Measurements from ENCODE around the gene TMEM95. TPM values are rescaled to one million over a fixed set of nuclear protein-coding genes. Genes with fewer than 3 reads are reported as not detected.

Gene TMEM95
- total and polyA plus RNA-seq, 2 donors (not counting 1 experiment from before 2014, with no cell fraction given): 0.25 TPM; not detected in 1

- Histone ChIP-seq H3K4me3 (ENCODE audit: control extremely low read depth in 1 of 5, extremely low read depth in 1 of 5, insufficient read depth in 1 of 5, low read depth in 2 of 5, low read length in 4 of 5) (no peak overlapping the region), H3K79me2 (ENCODE audit: control insufficient read depth, insufficient read depth, low read length) (peaks cover 64% of the 10 kb centered on the region), H3K4me1 (ENCODE audit: control insufficient read depth in 2 of 2, insufficient read depth in 2 of 2, low read length in 2 of 2) (peaks cover 34 to 60% of the 10 kb centered on the region in 2 donors), H3K4me2 (replicated peaks; ENCODE audit: low read depth, low read length, poor library complexity, severe bottlenecking) (peak overlapping the region; percentile 91), H3K27me3 (replicated peaks in 1 of 4; ENCODE audit: control extremely low read depth in 1 of 4, control insufficient read depth in 3 of 4, insufficient read depth in 4 of 4, low read length in 3 of 4) (no peaks in the 10 kb centered on the region), H3K27ac (ENCODE audit: low read length in 2 of 2) (peak overlapping the region in 1 of 2 donors; percentile 91), H3K9me3 (ENCODE audit: control extremely low read depth in 1 of 3, control insufficient read depth in 2 of 3, insufficient read depth in 1 of 3, low read length in 2 of 3) (no peaks in the 10 kb centered on the region), H3K9ac (ENCODE audit: low read length) (no peak overlapping the region), H4K20me1 (ENCODE audit: control insufficient read depth, insufficient read depth, low read length, poor library complexity, severe bottlenecking) (peaks cover 63% of the 10 kb centered on the region), H2AFZ (ENCODE audit: insufficient read depth, low read depth, low read length, poor library complexity, severe bottlenecking) (no peak overlapping the region), H3K36me3 (replicated peaks in 1 of 2; ENCODE audit: control extremely low read depth in 1 of 2, control insufficient read depth in 1 of 2, extremely low read depth in 1 of 2, insufficient read depth in 2 of 2, low read length in 1 of 2) (peaks cover 5 to 67% of the 10 kb centered on the region in 2 experiments)
- Mint-ChIP-seq H3K27me3 (no peaks in the 10 kb centered on the region), H3K4me1 (peaks cover 69% of the 10 kb centered on the region), H3K4me3 (peak overlapping the region; percentile 87), H3K9me3 (ENCODE audit: insufficient read depth) (no peaks in the 10 kb centered on the region), H3K27ac (peak overlapping the region; percentile 93)
- CTCF ChIA-PET: interaction anchor here (1.2 to 2.2 kb wide), 7 partner anchors 8 to 268 kb away, joined by 3 to 19 read pairs (median 6); partner anchors contain the start of gene NEURL4
- ATAC-seq (ENCODE audit: low read depth) (no peak), DNase-seq (no peak)
- no peak for TF ChIP-seq EZH2 (IDR thresholded peaks at IDR 0.05; ENCODE audit: borderline replicate concordance, insufficient read depth, low read depth, low read length, poor library complexity, severe bottlenecking)
- peak; percentile 17 for TF ChIP-seq CTCF (IDR thresholded peaks at IDR 0.05)
- WGBS (ENCODE audit: insufficient coverage): 96% methylated on average over 4 of the region's 7 CpGs
- POLR2A ChIA-PET: interaction anchor here (0.6 to 1.5 kb wide), 4 partner anchors 16 to 171 kb away, joined by 3 to 7 read pairs (median 4); partner anchors contain the start of genes NEURL4 and POLR2A
- intact Hi-C loops (cut with micrococcal nuclease): no loop called here
Measured at GRCh38 chr17:7313088-7313889, 41.7 kb upstream of the TMEM95 start.

Data from B cell (primary cell).